MM.1S (cell line): ENCODE data around the gene PSG7.
"Not testable (repeated sequence)": the region's sequence is repeated elsewhere in the genome, so short reads cannot be mapped to it uniquely, and the experiment has no call there.

Experiments used
- CTCF ChIP-seq: fragments of 300-600 bp; sonication (generic); IDR thresholded peaks from 2 replicates; pipeline ENCODE4 v1.5.1; 2016; ENCODE audit warnings: antibody characterized with exemption, low read length, mixed read lengths
- EZH2phosphoT487 ChIP-seq: fragments of 300-600 bp; sonication (generic); IDR thresholded peaks from 2 replicates; pipeline ENCODE4 v1.6.1; 2018; ENCODE audit warnings: antibody characterized with exemption, low read length

- TF ChIP-seq EZH2phosphoT487, CTCF: not testable (repeated sequence)
Measured at GRCh38 chr19:42911731-42912130, 25.3 kb downstream of the PSG7 start.
